NB4 (cell line): ENCODE results near the gene LGSN.

Experiments used
- DNase-seq: peaks from one replicate; pipeline ENCODE4 v3.0.0; 2010; ENCODE audit warnings: low read depth
- H3K4me3 ChIP-seq: one replicate; pipeline ENCODE4 v1.5.1; 2011; ENCODE audit warnings: mild to moderate bottlenecking, low read depth, low read length, moderate library complexity
- CTCF ChIP-seq: IDR thresholded peaks from one replicate; pipeline ENCODE4 v1.5.1; 2012; ENCODE audit warnings: low read depth, low read length
- MAX ChIP-seq: IDR thresholded peaks from 2 replicates; pipeline ENCODE4 v1.6.1; 2011; ENCODE audit warnings: low read depth, low read length
- MYC ChIP-seq: IDR thresholded peaks from 2 replicates; pipeline ENCODE4 v1.6.1; 2011; ENCODE audit warnings: low read depth, low read length
- POLR2A ChIP-seq: IDR thresholded peaks from 2 replicates; pipeline ENCODE4 v1.6.1; 2011; ENCODE audit warnings: mild to moderate bottlenecking; ENCODE audit not compliant: insufficient read length; ENCODE audit errors: extremely low read depth

The LGSN gene

GRCh38 chr6:63267828-63268227 lies 52.0 kb downstream of the LGSN start:
- TF ChIP-seq MYC (no peak), MAX (no peak), CTCF (no peak), POLR2A (no peak)
- DNase-seq: no peak
- H3K4me3 ChIP-seq: no peak overlapping the region

GRCh38 chr6:63267046-63267445 lies 52.7 kb downstream of the LGSN start:
- no peak for DNase-seq
- no peak for TF ChIP-seq CTCF
- TF ChIP-seq MAX: no peak
- TF ChIP-seq MYC: no peak
- TF ChIP-seq POLR2A: no peak
- H3K4me3 ChIP-seq: no peak overlapping the region

GRCh38 chr6:63263444-63263843 lies 56.3 kb downstream of the LGSN start:
- no peak for DNase-seq
- TF ChIP-seq POLR2A (no peak), MAX (no peak), CTCF (no peak), MYC (no peak)
- no peak overlapping the region for H3K4me3 ChIP-seq

- TF ChIP-seq MYC: no peak
- no peak for TF ChIP-seq POLR2A
- no peak for TF ChIP-seq MAX
- no peak for TF ChIP-seq CTCF
- H3K4me3 ChIP-seq: no peak overlapping the region
- DNase-seq: no peak
Measured at GRCh38 chr6:63261820-63262219, 58.0 kb downstream of the LGSN start.

GRCh38 chr6:63259153-63259552 lies 60.6 kb downstream of the LGSN start:
- no peak for TF ChIP-seq CTCF
- TF ChIP-seq MYC: no peak
- TF ChIP-seq POLR2A: no peak
- no peak for TF ChIP-seq MAX
- H3K4me3 ChIP-seq: no peak overlapping the region
- DNase-seq: no peak

GRCh38 chr6:63249875-63250482 lies 69.8 kb downstream of the LGSN start:
- no peak for DNase-seq
- TF ChIP-seq MAX: no peak
- no peak for TF ChIP-seq CTCF
- TF ChIP-seq POLR2A: no peak
- no peak for TF ChIP-seq MYC
- H3K4me3 ChIP-seq: no peak overlapping the region
